22Rv1 (cell line): ENCODE data around the gene MAU2.

Source experiments
- ZFX ChIP-seq: fragments of 450-650 bp; IDR thresholded peaks from 2 replicates; pipeline ENCODE4 v1.6.1; 2017; ENCODE audit warnings: antibody characterized with exemption, borderline replicate concordance
- TF ChIP-seq, protein P1 (sequence below): fragments of 450-650 bp; IDR thresholded peaks from 2 replicates; pipeline ENCODE4 v1.5.1; 2017; ENCODE audit warnings: mild to moderate bottlenecking

DNA sequence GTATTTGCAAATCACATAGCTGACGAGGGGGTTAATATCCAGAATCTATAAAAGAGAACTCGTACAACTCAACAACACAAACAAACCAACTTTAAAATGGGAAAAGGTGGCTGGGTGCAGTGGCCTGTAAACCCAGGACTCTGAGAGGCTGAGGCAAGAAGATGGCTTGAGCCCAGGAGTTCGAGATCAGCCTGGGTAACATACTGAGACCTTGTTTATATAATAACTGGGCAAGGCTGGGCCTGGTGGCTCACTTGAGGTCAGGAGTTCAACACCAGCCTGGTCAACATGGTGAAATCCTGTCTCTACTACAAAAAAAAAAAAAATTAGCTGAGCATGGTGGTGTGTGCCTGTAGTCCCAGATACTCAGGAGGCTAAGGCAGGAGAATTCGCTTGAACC is 25.7 kb upstream of the MAU2 start:
- TF ChIP-seq, protein P1, sequence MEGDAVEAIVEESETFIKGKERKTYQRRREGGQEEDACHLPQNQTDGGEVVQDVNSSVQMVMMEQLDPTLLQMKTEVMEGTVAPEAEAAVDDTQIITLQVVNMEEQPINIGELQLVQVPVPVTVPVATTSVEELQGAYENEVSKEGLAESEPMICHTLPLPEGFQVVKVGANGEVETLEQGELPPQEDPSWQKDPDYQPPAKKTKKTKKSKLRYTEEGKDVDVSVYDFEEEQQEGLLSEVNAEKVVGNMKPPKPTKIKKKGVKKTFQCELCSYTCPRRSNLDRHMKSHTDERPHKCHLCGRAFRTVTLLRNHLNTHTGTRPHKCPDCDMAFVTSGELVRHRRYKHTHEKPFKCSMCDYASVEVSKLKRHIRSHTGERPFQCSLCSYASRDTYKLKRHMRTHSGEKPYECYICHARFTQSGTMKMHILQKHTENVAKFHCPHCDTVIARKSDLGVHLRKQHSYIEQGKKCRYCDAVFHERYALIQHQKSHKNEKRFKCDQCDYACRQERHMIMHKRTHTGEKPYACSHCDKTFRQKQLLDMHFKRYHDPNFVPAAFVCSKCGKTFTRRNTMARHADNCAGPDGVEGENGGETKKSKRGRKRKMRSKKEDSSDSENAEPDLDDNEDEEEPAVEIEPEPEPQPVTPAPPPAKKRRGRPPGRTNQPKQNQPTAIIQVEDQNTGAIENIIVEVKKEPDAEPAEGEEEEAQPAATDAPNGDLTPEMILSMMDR = no peak
- no peak for TF ChIP-seq ZFX
